Sigmoid colon (tissue), 7 donors: ENCODE results near the gene PGP. TPM values are rescaled to one million over a fixed set of nuclear protein-coding genes. Genes with fewer than 3 reads are reported as not detected.

Experiments used
- DNase-seq: peaks from one replicate; pipeline ENCODE4 v3.0.0-alpha.2; 2019
- H3K27ac ChIP-seq, 4 donors: fragments of 200-600 bp; sonication (generic); one replicate each; pipeline ENCODE4 v1.5.1; 2016 to 2019; ENCODE audit warnings: mild to moderate bottlenecking in 1 of 4
- H3K27me3 ChIP-seq, 3 donors: fragments of 200-600 bp; sonication (generic); one replicate each; pipeline ENCODE4 v1.5.1; 2019; ENCODE audit warnings: mild to moderate bottlenecking in 1 of 3
- H3K36me3 ChIP-seq, 4 donors: fragments of 200-600 bp; sonication (generic); one replicate each; pipeline ENCODE4 v1.5.1; 2016 to 2019
- H3K4me1 ChIP-seq, 4 donors: fragments of 200-600 bp; sonication (generic); one replicate each; pipeline ENCODE4 v1.5.1; 2017 to 2019
- H3K4me3 ChIP-seq, 4 donors: fragments of 200-600 bp; sonication (generic); one replicate each; pipeline ENCODE4 v1.5.1; 2017 to 2019; ENCODE audit warnings: mild to moderate bottlenecking in 2 of 4, moderate library complexity in 1 of 4
- H3K9me3 ChIP-seq, 4 donors: fragments of 200-600 bp in 3 of 4; sonication (generic) in 3 of 4; one replicate each; pipeline versions ENCODE4 v1.5.1 to v1.6.1; 2013 to 2019
- EP300 ChIP-seq, 4 donors: sonication (generic); formaldehyde crosslinking; IDR thresholded peaks; one replicate each; pipeline ENCODE4 v1.6.1; 2017; ENCODE audit warnings: antibody characterized with exemption in 4 of 4
- POLR2A ChIP-seq, 2 donors: fragments of 450-650 bp; IDR thresholded peaks; one replicate each; pipeline ENCODE4 v1.6.1; 2016; ENCODE audit warnings: antibody characterized with exemption in 2 of 2, mild to moderate bottlenecking in 2 of 2, moderate library complexity in 2 of 2
- POLR2AphosphoS5 ChIP-seq, 4 donors: sonication (generic); formaldehyde crosslinking; IDR thresholded peaks; one replicate each; pipeline ENCODE4 v1.6.1; 2017; ENCODE audit warnings: antibody characterized with exemption in 4 of 4
- WGBS, 2 donors: extraction: QIAGEN DNeasy Blood & Tissue Kit; methylation state at CpG; one replicate each; pipeline ENCODE4 v1.1.7; 2013; 5-methylcytosine and 5-hydroxymethylcytosine counted together
- intact Hi-C: fragments of 100-400 bp; cut with DNase I; formaldehyde crosslinking; loops from one replicate; pipeline ENCODE4 v1.15.1; 2023
- polyA plus RNA-seq, 3 donors: library from polyadenylated mRNA; stranded (reverse); fragments of 200-250 nt; gene quantifications; one replicate each; pipeline ENCODE4 v1.2.3, GENCODE V29; 2013
- total RNA-seq, 4 donors: library from RNA; depleted of rRNA; stranded (reverse); fragments of >200 nt; gene quantifications; one replicate each; pipeline ENCODE4 v1.1.0, GENCODE V29; 2016
- TF ChIP-seq, protein P1 (sequence below), 4 experiments: fragments of 450-650 bp in 3 of 4; fragments of 200-600 bp in 1 of 4; IDR thresholded peaks; one replicate each; pipeline ENCODE4 v1.5.1; 2016 to 2019; ENCODE audit warnings: antibody characterized with exemption in 4 of 4, mild to moderate bottlenecking in 3 of 4, moderate library complexity in 2 of 4
- donor health status: healthy with polysubstance abuse.
- donor health status: Bipolar disorder and iron deficiency.
- donor health status: healthy.

Gene PGP
- total and polyA plus RNA-seq, 7 donors = 6.0 to 20.2 (median 10.3) TPM

DNA sequence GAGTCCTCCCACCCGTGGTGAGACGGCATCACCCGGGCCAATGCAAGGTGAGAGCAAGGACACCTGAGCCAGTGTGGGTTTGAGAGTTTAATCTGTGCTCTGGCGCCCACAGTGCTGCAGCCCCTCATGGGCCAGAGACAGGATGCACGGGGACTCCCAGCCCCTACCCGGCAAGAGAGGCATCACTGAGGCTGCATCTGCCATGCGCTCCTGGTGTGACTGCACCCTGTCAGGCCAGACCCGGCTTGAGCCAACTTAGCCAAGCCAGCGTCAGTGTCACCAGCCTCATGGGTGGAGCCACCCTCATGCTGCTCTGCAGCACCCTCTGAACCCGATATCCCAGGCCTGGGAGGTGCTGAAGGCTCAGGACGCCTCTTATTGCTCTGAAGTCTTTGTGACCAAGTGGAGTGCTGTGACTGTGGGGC is 2.7 kb downstream of the PGP start:
- 73 to 88% methylated on average over 11 of the region's 11 CpGs for WGBS, 2 donors
- Histone ChIP-seq H3K27ac (no peak overlapping the region), H3K36me3 (peaks cover 13 to 35% (median 25%) of the 10 kb centered on the region in 4 donors), H3K4me3 (no peak overlapping the region), H3K4me1 (peaks cover 0 to 27% (median 25%) of the 10 kb centered on the region in 4 donors), H3K27me3 (no peaks in the 10 kb centered on the region), H3K9me3 (no peaks in the 10 kb centered on the region)
- no peak for TF ChIP-seq POLR2A (IDR thresholded peaks at IDR 0.05)
- TF ChIP-seq POLR2AphosphoS5 (IDR thresholded peaks at IDR 0.05) = no peak
- no peak for TF ChIP-seq EP300 (IDR thresholded peaks at IDR 0.05)
- TF ChIP-seq, protein P1, sequence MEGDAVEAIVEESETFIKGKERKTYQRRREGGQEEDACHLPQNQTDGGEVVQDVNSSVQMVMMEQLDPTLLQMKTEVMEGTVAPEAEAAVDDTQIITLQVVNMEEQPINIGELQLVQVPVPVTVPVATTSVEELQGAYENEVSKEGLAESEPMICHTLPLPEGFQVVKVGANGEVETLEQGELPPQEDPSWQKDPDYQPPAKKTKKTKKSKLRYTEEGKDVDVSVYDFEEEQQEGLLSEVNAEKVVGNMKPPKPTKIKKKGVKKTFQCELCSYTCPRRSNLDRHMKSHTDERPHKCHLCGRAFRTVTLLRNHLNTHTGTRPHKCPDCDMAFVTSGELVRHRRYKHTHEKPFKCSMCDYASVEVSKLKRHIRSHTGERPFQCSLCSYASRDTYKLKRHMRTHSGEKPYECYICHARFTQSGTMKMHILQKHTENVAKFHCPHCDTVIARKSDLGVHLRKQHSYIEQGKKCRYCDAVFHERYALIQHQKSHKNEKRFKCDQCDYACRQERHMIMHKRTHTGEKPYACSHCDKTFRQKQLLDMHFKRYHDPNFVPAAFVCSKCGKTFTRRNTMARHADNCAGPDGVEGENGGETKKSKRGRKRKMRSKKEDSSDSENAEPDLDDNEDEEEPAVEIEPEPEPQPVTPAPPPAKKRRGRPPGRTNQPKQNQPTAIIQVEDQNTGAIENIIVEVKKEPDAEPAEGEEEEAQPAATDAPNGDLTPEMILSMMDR (IDR thresholded peaks at IDR 0.05) = no peak
- DNase-seq = no peak
- intact Hi-C loops = no loop called here

DNA sequence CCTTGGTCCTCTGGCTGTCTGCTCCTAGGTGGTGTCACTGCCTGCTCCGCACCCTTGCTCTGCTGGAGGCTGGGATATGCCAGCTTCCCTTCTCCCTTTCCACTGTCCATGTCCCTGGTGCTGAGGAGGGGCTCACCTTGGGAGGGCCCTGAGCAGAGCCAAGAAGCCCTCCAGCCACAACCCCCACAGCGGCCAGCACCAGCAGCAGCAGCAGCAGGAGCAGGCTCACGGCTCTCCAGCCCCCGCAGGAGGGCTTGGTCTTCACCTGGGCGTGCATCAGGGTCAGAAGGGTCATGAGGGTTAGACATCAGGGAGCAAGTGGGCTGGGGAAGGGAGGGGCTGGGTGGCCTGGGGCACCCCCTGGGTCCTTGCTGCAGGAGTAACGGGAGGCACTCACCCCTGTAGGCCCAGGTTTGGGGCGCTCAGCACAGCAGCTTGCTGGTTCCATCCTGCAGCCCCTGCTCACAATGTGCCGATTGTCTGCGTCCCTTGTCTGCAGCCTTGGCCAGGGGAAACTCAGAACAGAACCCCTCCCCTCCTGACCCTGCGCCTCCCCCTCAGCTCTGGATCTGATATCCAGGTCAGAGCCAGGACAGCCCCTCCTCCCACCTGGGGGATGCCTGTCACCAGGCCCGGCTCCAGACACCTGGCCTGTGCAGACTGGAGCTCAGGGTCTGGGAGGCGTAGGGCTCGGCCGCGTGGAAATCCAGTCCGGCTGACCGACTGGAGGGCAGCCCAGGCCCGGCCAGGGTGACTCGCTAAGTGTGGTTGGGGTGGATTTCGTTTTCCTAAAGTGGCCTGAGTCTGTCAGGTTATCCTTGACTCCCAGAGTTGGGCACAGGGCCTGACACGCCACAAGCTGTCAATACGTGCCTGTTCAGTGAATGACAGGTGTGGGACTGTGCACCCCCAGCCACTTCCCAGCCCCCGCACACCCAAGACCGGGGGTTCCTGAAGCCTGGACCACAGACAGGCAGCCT is 4.0 kb downstream of the PGP start, which contains the start of gene BRICD5:
Gene BRICD5 (minus strand): TSS at position 478 of the 980 bp plus-strand sequence. CDS start 30 bp downstream, at position 448.
- TF ChIP-seq POLR2A (IDR thresholded peaks at IDR 0.05) (no peak), POLR2AphosphoS5 (IDR thresholded peaks at IDR 0.05) (no peak), EP300 (IDR thresholded peaks at IDR 0.05) (no peak)
- TF ChIP-seq, protein P1 (IDR thresholded peaks at IDR 0.05) = no peak
- no peaks in the 10 kb centered on the region for H3K9me3 ChIP-seq
- no peak within 1 kb of the TSS for H3K4me3 ChIP-seq
- H3K27ac ChIP-seq = no peak within 1 kb of the TSS
- H3K27me3 ChIP-seq = no peaks in the 10 kb centered on the region
- H3K36me3 ChIP-seq = peaks cover 13 to 39% (median 25%) of the 10 kb centered on the region in 4 donors
- DNase-seq = no peak
- peaks cover 0 to 39% (median 37%) of the 10 kb centered on the region in 4 donors for H3K4me1 ChIP-seq
- intact Hi-C loops = no loop called here
- WGBS, 2 donors = 79 to 83% methylated on average over 24 of the region's 24 CpGs

DNA sequence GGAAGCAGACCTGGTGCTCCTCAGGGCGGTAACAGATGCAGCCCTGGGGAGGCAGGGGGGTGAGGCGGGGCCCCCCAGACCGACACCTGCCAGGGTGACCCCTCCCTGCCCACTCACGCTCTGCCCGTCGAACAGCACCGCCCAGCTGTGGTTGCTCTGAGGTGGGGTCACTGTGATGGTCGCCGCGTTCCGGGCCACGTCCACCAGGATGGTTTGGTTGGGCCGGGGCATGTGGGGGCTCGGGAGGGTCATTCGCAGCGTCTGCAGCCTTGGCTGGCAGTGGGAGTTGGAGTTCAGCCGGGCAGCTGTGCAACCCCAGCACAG is 4.7 kb downstream of the PGP start:
- Histone ChIP-seq H3K27me3 (no peaks in the 10 kb centered on the region), H3K36me3 (peaks cover 13 to 39% (median 25%) of the 10 kb centered on the region in 4 donors), H3K9me3 (no peaks in the 10 kb centered on the region), H3K4me1 (peaks cover 0 to 40% (median 37%) of the 10 kb centered on the region in 4 donors), H3K27ac (no peak overlapping the region), H3K4me3 (no peak overlapping the region)
- intact Hi-C loops = no loop called here
- no peak for TF ChIP-seq POLR2A (IDR thresholded peaks at IDR 0.05)
- TF ChIP-seq, protein P1 (IDR thresholded peaks at IDR 0.05) = no peak
- TF ChIP-seq EP300 (IDR thresholded peaks at IDR 0.05) = no peak
- no peak for TF ChIP-seq POLR2AphosphoS5 (IDR thresholded peaks at IDR 0.05)
- WGBS, 2 donors = 91 to 94% methylated on average over 17 of the region's 17 CpGs
- DNase-seq = no peak

DNA sequence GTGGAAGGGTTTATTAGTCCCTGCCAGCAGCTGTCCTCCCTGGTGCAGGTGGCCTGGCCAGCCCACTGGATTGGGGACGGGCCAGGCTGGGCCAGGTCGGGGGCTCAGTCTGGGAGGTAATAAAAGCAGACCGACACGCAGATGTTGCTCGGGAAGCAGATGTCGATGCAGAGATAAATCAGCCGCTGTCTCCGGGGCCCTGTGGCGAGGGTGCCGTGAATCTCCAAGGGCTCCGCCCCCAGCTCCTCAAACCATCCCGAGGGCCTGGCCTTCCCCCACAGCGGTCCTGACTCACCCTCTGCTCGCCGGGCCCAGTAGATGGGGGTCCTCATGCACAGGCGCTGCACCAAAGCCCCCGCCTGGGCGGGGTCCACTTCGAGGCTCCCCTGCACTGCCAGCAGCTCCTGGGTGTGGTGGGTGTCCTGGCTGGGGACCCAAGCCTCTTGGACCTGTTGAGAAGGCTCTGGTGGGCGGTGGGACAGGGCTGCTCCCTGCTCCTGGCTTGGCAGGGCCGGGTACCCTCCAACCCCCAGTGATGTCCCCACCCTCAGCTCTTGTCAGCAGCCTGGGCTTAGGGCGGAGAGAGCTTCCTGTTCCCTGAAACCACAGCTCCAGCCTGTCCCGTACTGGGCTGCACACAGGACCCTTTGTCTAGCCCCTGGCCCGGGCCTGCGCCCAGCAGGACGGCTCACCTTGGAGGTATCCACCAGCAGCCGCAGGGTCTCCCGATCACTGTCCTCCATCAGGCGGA is 5.2 kb downstream of the PGP start:
- intact Hi-C loops = loop anchor here (5.0 kb wide), 1 partner anchor 43 kb away; the partner anchor contains the start of gene ECI1
- no peak overlapping the region for H3K4me3 ChIP-seq
- no peak overlapping the region for H3K27ac ChIP-seq
- H3K36me3 ChIP-seq = peaks cover 13 to 39% (median 25%) of the 10 kb centered on the region in 4 donors
- H3K27me3 ChIP-seq = no peaks in the 10 kb centered on the region
- no peak for DNase-seq
- H3K4me1 ChIP-seq = peaks cover 0 to 45% (median 42%) of the 10 kb centered on the region in 4 donors
- TF ChIP-seq POLR2A (IDR thresholded peaks at IDR 0.05) = no peak
- no peak for TF ChIP-seq POLR2AphosphoS5 (IDR thresholded peaks at IDR 0.05)
- TF ChIP-seq, protein P1 (IDR thresholded peaks at IDR 0.05) = no peak
- TF ChIP-seq EP300 (IDR thresholded peaks at IDR 0.05) = no peak
- no peaks in the 10 kb centered on the region for H3K9me3 ChIP-seq
- WGBS, 2 donors = 89 to 90% methylated on average over 29 of the region's 29 CpGs
